K562 (cell line): ENCODE measurements around the gene R3HDM2. TPM values are rescaled to one million over a fixed set of nuclear protein-coding genes. Genes with fewer than 3 reads are reported as not detected.

Experiments used
- BHLHE40 ChIP-seq: IDR thresholded peaks from 2 replicates; pipeline ENCODE4 v1.6.1; 2011; ENCODE audit warnings: low read length, improper control_type of control experiment
- KLF10 ChIP-seq: fragments of 250-450 bp; sonication (Bioruptor Pico); IDR thresholded peaks from 2 replicates; pipeline ENCODE4 v1.6.1; 2021; ENCODE audit warnings: matching md5 sums
- LEF1 ChIP-seq: fragments of 450-650 bp; IDR thresholded peaks from 2 replicates; pipeline ENCODE4 v1.6.1; 2016; ENCODE audit warnings: mild to moderate bottlenecking
- MEF2A ChIP-seq: IDR thresholded peaks from 2 replicates; pipeline ENCODE4 v1.6.1; 2011; ENCODE audit warnings: low read depth, mild to moderate bottlenecking, low read length, moderate library complexity; ENCODE audit not compliant: control insufficient read depth
- MEIS2 ChIP-seq: fragments of 450-650 bp; IDR thresholded peaks from 2 replicates; pipeline ENCODE4 v1.6.1; 2014; ENCODE audit warnings: mild to moderate bottlenecking; ENCODE audit not compliant: partially characterized antibody
- MNT ChIP-seq, 2 experiments: fragments of 450-650 bp; conservative IDR thresholded peaks; 2 replicates each; pipeline ENCODE4 v1.6.1; 2017; ENCODE audit warnings: mild to moderate bottlenecking in 2 of 2, moderate library complexity in 2 of 2
- NRF1 ChIP-seq, 2 experiments: fragments of 450-650 bp; IDR thresholded peaks in 1 of 2; conservative IDR thresholded peaks in 1 of 2; 2 replicates each; pipeline ENCODE4 v1.6.1; 2014; ENCODE audit warnings: mild to moderate bottlenecking in 2 of 2
- RBM34 ChIP-seq: fragments of 200-400 bp; formaldehyde crosslinking; IDR thresholded peaks from 2 replicates; pipeline ENCODE4 v1.6.1; 2018; ENCODE audit warnings: low read length, borderline replicate concordance; ENCODE audit not compliant: insufficient read depth
- SOX6 ChIP-seq: fragments of 450-650 bp; IDR thresholded peaks from 2 replicates; pipeline ENCODE4 v1.6.1; 2014; ENCODE audit warnings: mild to moderate bottlenecking
- polyA plus RNA-seq, 8 experiments: library from polyadenylated mRNA; depleted of rRNA in 4 of 8; stranded (reverse) in 5 of 8; unstranded in 3 of 8; fragments of >200 nt; fragmentation: Nextera tagmentation in 2 of 8; fragmentation: Illumina TruSeq in 1 of 8; extraction: Ambion mirVana in 2 of 8; extraction: Trizol in 1 of 8; gene quantifications; 2 replicates each; pipeline versions ENCODE4 v1.2.1 to v1.2.3, GENCODE V29; 2011 to 2014; ENCODE audit warnings: inconsistent platforms in 1 of 8, missing spikeins in 1 of 8
- total RNA-seq, 7 experiments: library from RNA; depleted of rRNA in 6 of 7; stranded (reverse); fragments of >200 nt in 6 of 7; fragmentation: Illumina TruSeq in 2 of 7; extraction: Trizol in 2 of 7; gene quantifications; 2 replicates each; pipeline versions ENCODE4 v1.2.1 to v1.2.3, GENCODE V29; 2011 to 2021; ENCODE audit warnings: low replicate concordance in 1 of 7
- TF ChIP-seq, protein P1 (sequence below), 2 experiments: IDR thresholded peaks; 2 replicates each; pipeline ENCODE4 v1.6.1; 2011; ENCODE audit warnings: borderline replicate concordance in 1 of 2, control low read depth in 1 of 2, low read depth in 1 of 2, low read length in 1 of 2, mild to moderate bottlenecking in 1 of 2, mixed read lengths in 1 of 2, moderate library complexity in 1 of 2; ENCODE audit not compliant: insufficient read depth in 1 of 2, insufficient read length in 1 of 2, poor library complexity in 1 of 2, severe bottlenecking in 1 of 2; ENCODE audit errors: extremely low read depth in 1 of 2
- TF ChIP-seq, protein P2 (sequence below): fragments of 250-450 bp; sonication (Bioruptor Pico); IDR thresholded peaks from 2 replicates; pipeline ENCODE4 v1.4.0; 2020; ENCODE audit warnings: mild to moderate bottlenecking, moderate library complexity
- TF ChIP-seq, protein P3 (sequence below), 2 experiments: fragments of 450-650 bp; IDR thresholded peaks; 2 replicates each; pipeline ENCODE4 v1.6.1; 2016; ENCODE audit warnings: mild to moderate bottlenecking in 2 of 2, borderline replicate concordance in 1 of 2, low read depth in 1 of 2, moderate library complexity in 1 of 2

The R3HDM2 gene
- total and polyA plus RNA-seq, 9 of the 15 experiments (the other 6 are each of a cell fraction or from before 2014, with no cell fraction given), result 3.3 to 18.8 (median 9.0) TPM

DNA sequence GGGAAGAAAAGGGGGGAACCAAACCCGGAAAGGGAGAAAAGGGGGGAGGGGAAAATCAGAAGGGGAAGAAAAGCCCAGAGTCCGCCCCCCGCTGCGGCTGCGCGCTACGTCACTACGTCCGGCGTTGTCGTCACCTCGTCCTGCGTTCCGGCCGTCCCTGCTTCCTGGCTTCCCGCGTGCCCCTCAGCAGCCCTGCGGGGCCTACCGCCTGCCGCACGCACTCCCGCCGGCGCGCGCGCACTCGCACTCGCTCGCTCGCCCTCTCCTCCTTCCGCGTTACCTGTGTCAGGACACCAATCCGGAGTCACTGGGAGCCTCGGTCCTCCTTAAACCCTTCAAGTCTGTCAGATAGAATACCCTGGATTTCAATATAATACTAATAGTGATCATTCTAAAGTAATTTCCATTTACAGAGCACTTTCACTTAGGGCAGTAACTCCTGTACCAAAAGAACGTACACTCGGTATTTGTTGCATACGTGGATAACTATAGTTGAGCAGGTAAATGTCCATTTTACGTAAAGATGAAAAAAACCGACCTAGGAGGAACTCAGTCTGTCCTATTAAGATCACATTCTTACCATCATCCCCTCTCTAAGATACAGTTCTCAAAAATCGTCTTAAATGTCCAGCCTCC is at the start of gene R3HDM2 (continued):
- TF ChIP-seq MNT (conservative IDR thresholded peaks at IDR 0.05) (peak; percentile 76 to 86), KLF10 (CRISPR knock-in tag) (no peak), SOX6 (no peak; the same call in 1 of the 2 replicates), MEF2A (no peak), MEIS2 (peak; percentile 64), NRF1 (conservative IDR thresholded peaks at IDR 0.05 in 1 of 2, IDR thresholded peaks at IDR 0.05 in 1 of 2) (peak; percentile 93 to 95), RBM34 (no peak), BHLHE40 (peak; percentile 88), LEF1 (no peak)
- TF ChIP-seq, protein P1, sequence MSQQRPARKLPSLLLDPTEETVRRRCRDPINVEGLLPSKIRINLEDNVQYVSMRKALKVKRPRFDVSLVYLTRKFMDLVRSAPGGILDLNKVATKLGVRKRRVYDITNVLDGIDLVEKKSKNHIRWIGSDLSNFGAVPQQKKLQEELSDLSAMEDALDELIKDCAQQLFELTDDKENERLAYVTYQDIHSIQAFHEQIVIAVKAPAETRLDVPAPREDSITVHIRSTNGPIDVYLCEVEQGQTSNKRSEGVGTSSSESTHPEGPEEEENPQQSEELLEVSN (IDR thresholded peaks at IDR 0.05; ENCODE audit: borderline replicate concordance in 1 of 2, extremely low read depth in 1 of 2, insufficient read depth in 1 of 2, insufficient read length in 1 of 2, low read depth in 1 of 2, low read length in 1 of 2, poor library complexity in 1 of 2, severe bottlenecking in 1 of 2), result peak; percentile 98 to 99
- TF ChIP-seq, protein P2, sequence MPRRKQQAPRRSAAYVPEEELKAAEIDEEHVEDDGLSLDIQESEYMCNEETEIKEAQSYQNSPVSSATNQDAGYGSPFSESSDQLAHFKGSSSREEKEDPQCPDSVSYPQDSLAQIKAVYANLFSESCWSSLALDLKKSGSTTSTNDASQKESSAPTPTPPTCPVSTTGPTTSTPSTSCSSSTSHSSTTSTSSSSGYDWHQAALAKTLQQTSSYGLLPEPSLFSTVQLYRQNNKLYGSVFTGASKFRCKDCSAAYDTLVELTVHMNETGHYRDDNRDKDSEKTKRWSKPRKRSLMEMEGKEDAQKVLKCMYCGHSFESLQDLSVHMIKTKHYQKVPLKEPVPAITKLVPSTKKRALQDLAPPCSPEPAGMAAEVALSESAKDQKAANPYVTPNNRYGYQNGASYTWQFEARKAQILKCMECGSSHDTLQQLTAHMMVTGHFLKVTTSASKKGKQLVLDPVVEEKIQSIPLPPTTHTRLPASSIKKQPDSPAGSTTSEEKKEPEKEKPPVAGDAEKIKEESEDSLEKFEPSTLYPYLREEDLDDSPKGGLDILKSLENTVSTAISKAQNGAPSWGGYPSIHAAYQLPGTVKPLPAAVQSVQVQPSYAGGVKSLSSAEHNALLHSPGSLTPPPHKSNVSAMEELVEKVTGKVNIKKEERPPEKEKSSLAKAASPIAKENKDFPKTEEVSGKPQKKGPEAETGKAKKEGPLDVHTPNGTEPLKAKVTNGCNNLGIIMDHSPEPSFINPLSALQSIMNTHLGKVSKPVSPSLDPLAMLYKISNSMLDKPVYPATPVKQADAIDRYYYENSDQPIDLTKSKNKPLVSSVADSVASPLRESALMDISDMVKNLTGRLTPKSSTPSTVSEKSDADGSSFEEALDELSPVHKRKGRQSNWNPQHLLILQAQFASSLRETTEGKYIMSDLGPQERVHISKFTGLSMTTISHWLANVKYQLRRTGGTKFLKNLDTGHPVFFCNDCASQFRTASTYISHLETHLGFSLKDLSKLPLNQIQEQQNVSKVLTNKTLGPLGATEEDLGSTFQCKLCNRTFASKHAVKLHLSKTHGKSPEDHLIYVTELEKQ (CRISPR knock-in tag), result no peak
- TF ChIP-seq, protein P3, sequence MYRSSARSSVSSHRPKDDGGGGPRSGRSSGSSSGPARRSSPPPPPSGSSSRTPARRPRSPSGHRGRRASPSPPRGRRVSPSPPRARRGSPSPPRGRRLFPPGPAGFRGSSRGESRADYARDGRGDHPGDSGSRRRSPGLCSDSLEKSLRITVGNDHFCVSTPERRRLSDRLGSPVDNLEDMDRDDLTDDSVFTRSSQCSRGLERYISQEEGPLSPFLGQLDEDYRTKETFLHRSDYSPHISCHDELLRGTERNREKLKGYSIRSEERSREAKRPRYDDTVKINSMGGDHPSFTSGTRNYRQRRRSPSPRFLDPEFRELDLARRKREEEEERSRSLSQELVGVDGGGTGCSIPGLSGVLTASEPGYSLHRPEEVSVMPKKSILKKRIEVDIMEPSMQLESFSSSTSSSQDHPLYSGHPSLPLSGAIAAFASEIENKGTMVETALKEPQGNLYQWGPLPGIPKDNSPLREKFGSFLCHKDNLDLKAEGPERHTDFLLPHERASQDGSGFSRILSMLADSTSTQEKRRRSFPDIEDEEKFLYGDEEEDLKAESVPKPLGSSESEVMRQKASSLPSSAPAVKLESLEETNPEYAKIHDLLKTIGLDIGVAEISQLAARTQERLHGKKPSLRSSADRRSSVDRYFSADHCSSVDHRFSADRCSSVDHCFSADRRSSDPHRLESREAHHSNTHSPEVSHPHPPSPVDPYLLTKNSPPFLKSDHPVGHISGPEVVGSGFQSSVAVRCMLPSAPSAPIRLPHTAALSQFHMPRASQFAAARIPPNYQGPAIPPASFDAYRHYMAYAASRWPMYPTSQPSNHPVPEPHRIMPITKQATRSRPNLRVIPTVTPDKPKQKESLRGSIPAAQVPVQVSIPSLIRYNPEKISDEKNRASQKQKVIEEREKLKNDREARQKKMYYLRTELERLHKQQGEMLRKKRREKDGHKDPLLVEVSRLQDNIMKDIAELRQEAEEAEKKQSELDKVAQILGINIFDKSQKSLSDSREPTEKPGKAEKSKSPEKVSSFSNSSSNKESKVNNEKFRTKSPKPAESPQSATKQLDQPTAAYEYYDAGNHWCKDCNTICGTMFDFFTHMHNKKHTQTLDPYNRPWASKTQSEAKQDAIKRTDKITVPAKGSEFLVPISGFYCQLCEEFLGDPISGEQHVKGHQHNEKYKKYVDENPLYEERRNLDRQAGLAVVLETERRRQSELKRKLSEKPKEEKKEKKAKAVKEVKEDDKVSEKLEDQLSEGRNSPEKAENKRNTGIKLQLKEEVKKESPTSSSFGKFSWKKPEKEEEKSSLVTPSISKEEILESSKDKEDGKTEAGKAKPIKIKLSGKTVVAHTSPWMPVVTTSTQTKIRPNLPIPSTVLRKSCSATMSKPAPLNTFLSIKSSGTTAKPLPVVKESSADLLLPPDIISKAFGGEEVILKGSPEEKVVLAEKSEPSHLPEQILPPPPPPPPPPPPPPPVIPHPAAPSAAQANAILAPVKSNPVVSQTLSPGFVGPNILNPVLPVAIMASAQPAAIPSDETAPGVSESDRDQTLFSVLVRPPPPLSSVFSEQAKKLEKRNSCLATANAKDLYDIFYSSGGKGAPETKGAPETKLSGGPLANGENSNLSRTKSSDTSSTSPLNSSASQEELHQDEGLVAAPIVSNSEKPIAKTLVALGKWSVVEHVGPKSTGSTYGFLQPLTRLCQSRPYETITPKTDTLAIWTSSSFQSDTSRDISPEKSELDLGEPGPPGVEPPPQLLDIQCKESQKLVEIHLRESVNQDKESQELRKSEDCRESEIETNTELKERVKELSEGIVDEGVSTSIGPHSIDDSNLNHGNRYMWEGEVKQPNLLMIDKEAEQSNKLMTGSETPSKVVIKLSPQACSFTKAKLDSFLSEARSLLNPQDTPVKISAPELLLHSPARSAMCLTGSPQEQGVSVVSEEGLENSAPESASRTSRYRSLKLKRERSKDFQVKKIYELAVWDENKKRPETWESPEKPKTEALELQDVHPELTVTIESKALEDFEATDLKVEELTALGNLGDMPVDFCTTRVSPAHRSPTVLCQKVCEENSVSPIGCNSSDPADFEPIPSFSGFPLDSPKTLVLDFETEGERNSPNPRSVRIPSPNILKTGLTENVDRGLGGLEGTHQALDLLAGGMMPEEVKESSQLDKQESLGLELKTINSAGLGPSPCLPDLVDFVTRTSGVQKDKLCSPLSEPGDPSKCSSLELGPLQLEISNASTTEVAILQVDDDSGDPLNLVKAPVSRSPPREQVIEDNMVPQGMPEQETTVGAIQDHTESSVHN (IDR thresholded peaks at IDR 0.05; ENCODE audit: borderline replicate concordance in 1 of 2, low read depth in 1 of 2), result no peak
